GM18498 (cell line): ENCODE results near the gene RAPGEF6.
A peak's percentile ranks its signal among the peaks of the same experiment; 100 is the strongest.

Experiments
- ATAC-seq: cut with Tn5 transposase; IDR thresholded peaks from one replicate; pipeline ENCODE4 v1.9.1; 2021; ENCODE audit warnings: mild to moderate bottlenecking, moderate library complexity; ENCODE audit not compliant: unreplicated experiment

Gene RAPGEF6

DNA sequence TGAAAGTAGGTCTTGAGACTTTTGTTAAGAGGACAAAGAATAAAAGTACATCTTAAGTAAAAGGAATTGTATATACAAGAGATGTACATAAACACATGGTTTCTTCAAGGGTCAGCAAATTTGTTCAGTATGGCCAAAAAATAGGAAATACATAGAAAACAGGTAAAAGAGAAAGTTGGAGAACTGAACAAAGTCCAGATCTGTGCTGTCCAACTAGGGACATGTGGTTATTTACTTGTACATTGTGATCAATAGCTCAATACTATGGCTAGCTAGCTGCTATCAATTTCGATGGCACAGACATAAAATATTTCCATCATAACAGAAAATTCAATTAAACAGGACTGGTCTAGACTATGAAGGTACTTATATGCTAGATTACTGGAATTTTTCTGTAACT, 92.3 kb downstream of the RAPGEF6 start:
- no peak for ATAC-seq

DNA sequence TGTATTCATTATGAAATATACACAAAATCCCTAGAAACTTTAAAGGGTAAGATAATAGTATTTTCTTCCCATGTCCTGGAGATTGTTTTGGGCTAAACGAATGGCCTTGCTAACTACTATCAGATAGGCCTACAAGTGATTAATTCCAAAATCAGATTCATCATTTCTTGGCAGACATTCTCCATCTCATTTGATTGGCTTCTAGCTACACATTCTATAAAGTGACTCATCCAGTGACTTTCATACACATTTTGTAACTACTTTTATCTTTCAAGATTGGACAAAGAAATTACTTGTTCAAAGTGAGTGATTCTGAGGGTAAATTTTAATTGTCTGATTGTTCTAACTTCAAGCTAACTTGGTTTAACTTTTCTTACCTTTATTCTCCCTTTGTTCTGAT, 93.3 kb downstream of the RAPGEF6 start:
- no peak for ATAC-seq

DNA sequence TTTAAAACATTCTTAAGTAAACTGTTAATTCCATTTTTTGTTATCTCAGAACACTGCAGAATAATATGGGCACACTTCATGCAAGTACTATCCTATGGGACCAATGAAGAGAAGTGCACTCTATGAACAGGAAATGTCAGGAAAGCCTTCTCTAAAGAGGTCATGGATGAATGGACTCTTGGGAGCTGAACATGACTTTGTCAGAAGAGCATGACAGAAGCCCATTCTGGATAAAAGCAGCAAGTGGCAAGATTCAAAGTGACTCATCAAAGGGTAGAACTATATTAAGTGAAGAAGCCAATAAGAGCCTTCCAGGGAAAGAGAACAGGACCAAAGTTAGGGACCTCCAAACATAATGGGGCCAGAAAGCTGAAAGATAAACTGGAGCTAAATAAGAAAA, 94.0 kb downstream of the RAPGEF6 start:
- ATAC-seq, result no peak

DNA sequence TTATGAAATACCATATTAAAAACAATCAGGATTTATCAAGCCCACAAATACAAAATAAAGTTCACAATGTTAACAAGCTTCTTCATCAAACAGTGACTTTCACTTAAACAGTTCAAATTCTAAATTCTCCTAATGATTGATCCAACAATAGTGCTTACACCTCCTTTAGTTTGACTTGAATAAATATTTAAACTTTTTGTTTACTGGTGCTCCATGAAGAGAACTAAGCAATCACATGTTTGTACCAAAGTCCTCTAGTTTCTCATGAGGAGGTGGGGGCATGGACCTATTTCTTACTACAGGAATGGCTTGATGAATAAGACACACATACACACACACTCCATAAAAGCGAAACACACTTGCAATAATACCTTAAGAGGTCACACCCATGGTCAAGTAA, 95.8 kb downstream of the RAPGEF6 start:
- no peak for ATAC-seq

DNA sequence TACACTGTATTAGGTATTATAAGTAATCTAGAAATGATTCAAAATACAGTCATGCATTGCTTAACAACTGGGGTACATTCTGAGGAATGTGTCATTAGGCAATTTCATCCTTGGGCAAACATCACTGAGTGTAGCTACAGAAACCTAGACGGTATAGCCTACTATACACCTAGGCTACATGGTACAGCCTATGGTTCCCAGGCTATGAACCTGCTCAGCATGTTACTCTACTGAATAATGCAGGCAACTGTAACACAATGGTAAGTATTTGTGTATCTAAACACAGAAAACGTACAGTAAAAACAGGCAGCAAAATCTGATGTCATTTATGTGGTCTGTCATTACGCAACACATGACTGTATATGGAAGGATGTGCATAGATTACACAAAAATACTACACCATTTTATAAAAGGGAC, 96.8 kb downstream of the RAPGEF6 start:
- no peak for ATAC-seq

DNA sequence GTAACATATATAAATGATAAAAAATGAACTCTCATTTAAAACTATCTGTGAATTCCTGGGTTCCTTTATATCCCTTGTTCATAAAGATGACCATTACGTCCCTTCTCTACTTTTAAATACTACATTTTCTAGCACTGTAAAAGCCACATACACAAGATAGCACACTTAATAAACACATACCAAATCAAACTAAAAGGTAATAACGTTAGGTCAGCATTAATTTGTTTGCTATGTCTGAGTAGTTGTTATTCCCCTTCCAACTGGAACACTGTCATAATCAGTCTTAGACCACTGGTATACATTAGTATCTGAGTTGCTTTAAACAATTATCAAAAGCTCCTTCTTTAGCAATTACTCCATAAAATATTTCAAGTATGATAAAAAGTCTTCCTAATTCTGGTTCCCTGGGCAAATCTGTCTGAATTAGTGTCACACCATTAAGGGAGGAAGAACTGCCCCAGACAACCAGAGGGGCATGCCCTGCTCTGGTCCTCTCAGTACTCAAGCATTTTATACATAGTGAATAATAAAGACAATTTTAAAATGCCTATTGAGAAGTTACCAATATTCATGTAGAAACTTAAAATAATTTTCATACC, 98.1 kb downstream of the RAPGEF6 start:
- no peak for ATAC-seq

DNA sequence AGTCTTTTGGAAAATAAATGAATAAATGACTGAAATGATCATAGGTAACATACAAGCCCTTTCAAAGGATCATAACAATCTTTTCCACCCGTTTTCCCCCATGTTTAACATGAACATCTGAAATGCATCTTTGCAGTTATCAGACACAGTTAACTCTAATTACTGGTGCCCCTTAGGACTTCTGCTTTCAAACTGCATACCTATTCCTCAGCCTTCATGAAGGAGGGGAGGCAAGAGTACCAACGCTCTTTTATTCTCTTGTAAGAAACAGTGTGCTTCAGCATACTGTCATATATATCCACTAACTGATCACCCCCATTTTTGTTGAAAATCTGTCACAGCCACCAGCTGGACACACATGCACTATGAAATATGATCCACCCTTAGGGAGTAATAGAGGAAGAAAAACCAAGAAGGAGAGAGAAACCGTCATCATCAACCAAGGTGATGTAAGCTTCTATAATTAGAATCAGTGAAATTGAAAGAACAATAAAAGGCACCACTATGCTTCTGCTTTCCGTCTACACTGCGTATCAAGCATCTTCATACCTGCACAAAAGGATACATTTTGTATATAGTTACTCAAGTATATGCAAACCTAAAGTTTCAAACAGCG, 98.7 kb downstream of the RAPGEF6 start:
- ATAC-seq, result peak; percentile 91

DNA sequence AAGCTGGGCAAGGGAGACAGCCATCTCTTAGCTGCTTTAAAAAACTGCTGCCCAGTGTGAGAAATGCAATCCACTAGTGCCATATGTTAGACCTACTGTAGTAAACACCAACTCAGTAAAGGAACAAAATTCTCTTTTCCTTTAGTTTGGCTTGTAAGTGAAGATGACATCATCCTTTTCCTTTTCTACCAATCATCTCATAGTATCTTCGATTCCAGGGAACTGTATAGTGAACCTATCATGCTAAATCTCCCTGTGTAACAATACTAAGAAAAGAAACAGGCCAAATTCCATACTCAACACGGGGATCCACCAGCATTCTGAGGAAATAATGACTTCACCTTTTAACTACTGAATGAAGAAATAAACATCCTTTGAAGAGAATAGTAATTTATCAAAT, 100.1 kb downstream of the RAPGEF6 start:
- ATAC-seq, result no peak

DNA sequence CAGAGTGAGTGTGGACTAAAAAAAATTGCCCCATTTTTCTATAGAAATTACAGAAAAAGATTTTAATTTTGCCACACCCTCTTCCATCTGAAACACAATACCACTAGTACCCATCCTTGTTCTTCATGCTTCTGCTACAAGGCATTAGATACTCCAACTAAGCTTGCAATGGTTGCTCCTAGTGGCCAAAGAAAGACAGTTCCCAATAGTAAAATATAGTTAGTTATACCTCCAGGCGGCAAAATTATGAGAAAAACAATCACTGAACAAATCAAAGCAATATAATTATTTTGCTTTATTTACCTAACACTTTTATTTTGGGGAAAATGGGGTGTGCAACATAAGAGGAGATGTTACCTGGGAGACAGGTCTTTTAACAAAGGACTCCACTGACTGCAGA, 101.2 kb downstream of the RAPGEF6 start:
- no peak for ATAC-seq

DNA sequence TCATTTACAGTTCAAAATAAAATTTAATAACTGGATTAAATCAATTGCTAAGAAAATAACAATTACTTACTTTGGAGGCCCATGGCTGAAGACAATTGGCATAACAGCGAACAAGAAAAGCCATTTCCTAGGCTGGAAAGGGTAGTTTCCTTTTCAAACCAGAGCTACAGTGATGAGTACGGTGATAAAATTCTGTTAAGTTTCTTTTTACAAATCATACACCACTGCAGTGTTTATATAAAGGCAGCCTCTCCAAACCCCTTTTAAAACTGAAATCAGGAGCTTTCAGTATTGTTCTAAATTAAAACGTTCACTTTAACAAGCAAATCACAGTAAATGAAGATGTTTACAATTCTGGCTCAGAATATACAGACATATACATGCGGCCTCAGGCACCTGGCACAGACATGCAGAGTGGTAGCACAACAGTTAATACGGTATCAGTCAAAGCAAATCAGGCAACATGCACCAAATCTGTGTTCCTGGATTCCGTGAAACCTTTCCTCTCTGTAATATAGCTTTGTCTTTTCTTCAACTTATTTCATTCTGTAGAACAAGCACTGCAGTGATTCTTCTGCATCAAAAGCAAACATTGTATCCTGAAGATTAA, 102.9 kb downstream of the RAPGEF6 start:
- ATAC-seq, result no peak

DNA sequence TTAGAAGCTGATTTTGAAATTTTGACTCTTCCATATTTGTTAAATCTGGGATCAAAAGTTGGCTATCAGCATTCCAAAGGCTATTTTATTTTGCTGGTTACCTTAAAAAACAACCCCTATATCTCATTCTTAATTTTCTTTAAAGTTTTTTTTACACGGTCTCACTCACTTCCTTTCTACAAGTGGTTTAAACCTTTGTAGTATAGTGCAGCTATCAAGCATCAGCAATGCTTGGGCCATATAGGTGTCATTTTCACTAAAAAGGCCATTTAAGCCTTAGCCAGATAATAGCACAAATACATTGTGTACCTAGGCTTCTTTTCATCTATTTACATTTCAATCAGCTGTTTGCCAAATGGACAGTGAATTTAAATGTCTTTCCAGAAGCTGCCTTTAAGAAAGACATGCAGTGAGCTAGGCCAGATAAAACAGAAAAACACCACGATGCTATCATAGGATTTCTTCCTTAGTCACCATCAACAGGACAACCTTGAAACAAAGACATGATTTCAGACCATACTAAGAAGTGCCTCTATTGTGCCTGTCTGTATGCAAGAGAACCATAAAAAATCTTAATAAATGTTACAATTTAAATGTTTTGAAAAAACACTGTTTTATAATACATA, 104.2 kb downstream of the RAPGEF6 start:
- no peak for ATAC-seq

DNA sequence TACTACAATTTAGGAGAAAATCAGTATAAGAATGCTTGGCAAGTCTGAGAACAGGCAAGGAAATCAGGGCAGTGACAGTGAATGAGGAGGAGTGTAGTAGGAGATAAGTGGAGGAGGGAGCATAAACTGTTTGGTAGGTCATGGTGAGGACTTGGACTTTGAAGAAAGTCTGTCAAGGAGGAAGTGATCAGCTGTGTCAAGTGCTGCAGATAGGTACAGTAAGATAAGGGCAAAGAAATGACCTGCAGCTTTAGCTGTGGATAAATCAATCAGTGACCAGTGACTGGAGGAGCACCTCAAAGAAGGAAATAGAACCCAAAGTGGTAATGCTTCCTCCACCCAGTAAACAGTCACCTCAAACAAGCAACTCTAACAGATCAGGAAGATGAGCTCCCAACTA, 106.3 kb downstream of the RAPGEF6 start:
- ATAC-seq, result peak; percentile 45

DNA sequence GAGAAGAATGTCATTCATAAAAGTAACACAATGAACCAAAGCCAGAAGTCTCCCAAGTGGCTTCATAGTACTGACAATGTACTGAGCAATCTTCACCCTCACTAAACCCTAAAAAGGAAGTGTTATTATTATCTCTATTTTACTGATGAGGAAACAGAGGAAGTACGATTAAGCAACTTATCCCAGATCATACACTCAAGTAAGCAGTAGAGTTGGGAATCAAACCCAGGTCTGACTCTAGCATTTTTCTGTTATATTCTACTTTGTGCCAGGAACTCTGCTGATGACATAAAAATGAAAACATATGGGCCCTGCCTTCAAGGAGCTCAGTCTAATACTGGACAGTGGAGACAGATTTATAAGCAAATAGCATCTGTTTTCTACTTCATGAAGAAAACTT, 109.2 kb downstream of the RAPGEF6 start:
- no peak for ATAC-seq

DNA sequence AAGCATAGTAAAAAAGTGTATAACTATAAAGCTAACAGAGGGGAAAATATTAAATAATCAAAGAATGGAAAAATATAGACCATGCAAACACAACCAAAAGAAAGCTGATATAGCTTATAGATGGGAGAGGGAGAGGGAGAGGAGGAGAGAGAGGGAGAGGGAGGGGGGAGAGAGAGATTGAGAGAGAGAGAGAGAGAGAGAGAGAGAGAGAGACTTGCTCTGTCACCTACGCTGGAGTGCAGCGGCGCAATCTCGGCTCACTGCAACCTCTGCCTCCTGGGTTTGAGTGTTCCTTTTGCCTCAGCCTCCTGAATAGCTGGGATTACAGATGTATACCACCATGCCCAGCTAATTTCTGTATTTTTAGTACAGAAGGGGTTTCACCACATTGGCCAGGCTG, 110.6 kb downstream of the RAPGEF6 start:
- no peak for ATAC-seq

DNA sequence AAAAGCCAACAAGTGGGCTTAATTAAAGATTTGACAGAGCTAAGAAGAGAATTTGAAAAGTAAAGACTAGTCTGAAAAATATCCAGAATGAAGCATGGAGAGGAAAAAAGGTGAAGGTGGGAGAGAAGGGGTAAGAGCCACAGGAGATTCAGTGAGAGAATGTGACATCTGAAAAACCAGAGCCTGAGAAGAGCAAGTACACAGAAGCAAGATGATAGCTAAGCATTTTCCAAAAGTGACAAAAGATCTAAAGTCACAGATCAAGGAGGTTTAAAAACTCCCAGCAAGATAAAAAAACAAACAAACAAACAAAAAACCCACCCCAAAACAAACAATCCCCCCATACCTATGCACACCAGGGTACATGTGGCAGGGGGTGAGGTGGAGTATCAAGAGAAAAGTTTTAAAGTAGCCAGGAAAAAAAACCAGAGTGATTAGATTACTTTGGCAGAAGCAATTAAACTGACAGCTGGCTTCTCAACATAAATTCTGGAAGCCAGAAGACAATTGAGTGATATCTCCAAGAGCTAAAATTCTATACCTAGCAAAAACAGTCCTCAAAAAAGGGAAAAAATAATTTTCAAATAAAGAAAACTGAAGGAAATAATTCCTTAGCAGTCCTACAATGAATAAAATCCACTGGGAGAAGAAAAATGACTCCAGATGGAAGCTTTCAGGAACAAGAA, 111.4 kb downstream of the RAPGEF6 start:
- ATAC-seq, result no peak

DNA sequence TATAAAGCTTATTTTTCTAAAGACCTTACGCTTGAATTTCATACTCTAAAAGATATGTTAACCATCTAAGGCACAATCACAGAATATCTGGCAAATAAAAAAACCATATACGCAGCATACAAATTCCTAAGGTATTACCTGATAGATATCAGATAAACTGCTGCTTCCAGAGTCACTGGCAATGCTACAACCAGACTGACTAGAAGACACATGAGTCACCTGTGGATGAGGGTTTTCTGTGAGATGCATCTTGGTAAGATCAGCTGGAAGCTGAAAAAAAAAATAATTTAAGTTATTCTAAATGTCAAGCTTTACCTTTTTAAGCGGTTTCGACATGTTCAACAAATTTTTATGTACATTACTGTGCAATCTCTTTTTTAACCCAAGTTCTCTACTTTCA, 113.8 kb downstream of the RAPGEF6 start:
- ATAC-seq, result no peak

DNA sequence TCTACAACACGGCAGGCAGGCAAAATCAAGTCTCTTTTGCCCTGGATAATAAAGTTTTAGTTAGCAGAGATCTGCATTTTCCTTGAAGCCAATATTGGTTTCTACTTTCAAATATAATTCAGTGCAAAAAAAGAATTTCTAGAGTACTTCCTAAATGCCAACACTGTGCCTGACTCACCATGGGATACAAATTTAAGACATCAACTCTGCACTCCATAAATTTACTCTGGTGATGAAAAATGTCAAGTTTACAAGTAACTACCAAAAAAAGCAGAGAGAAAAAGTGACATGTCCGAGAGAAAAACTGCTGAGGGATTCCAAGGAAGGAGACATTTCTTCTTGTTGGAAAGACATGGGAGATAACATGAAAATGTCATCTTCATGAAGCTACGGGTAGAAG, 119.7 kb downstream of the RAPGEF6 start:
- no peak for ATAC-seq

DNA sequence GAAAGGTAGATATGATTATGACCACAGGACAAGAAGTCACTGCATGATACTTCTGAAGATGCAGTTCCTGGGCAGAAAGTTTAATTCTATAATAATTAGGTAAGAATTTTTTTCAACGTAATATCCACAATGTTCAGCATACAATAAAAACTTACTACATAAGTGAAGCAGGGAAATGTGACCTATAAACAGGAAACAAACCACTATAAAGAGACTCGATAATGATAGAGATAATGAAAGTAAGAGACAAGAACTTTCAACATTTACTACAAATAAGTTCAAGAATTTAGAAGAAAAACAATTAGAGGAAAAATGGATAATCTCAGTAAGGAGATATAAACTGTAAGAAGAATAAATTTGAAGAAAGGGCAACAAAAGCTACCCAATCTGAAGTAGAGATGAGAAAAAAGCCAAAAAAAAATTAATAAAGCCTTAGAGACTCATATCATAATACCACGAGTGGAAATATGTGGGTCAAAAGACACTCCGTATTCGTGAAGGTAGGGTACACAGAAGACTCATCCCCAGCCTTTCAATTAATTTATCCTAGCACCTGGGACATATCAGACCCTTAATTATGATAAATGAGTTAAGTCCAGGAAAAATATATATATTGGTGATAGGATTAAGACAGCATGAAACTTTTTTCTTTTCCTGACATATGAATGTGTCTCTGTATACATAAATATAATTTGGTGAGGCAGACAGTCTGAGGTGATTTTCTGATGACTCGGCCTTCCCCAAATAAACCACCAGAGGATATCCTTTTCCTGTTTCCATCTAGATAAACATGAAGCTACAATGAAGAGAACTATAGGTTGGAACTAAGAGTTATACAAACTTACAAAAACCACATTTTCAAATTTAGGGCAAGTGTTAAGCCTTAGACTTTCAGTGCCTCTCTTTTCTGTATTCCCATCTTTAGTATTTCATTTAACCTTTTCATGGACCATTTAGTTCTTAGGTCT, 120.4 kb downstream of the RAPGEF6 start:
- no peak for ATAC-seq

DNA sequence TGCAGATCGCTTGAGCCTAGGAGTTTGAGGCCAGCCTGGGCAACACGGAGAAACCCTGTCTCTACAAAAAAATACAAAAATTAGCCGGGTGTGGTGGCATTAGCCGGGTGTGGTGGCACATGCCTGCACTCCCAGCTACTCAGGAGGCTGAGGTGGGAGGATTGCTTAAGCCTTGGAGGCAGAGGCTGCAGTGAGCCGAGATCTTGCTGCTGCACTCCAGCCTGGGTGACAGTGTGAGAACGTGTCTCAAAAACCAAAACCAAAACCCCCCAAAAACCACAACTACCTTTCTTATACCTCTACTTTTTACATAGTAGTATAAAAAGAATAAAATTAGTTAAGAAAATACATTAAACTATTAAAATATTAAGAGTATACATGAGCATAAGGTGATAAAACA, 121.2 kb downstream of the RAPGEF6 start:
- ATAC-seq, result peak; percentile 63

DNA sequence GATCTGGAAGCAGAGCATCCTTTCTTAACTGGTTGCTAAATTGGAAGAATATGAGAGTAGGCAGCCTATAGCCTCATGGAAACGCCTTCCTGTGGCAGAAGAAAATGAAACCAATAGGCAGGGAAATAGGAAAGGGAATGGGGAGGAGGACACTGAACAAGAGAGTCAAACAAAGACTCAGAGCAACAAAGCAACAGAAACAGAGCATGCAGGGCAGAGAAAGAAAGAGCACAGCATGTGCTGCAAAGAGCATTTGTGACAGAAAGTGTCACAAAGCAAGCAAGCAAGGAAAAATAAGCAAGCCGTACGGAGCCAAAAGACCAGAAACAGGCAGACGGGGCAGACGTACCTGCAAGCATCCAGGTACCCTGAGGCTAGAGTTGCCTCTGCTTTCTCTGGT, 123.1 kb downstream of the RAPGEF6 start:
- no peak for ATAC-seq

DNA sequence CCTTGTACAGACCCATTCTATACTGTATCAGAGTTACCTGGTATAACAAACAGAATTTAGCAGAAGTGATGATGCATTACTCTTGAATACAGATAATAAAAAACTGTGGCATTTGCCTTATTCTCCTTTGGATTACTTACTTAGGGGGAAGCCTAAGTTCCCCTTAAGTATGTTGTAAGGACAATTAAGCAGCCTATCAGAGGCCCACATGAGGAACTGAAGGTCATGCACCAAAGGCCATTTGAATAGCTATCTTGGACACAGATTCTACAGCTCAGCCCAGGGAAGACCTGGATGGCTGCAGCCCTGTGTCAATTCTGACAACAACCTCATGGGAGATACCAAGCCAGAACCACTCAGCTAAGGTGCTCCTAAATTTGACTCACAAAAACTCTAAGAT, 125.2 kb downstream of the RAPGEF6 start:
- ATAC-seq, result no peak
